Mesenchymal stem cell (in vitro differentiated cells and primary cell): Measurements from ENCODE around the gene USP40. TPM values are rescaled to one million over a fixed set of nuclear protein-coding genes. Genes with fewer than 3 reads are reported as not detected.

Experiments used
- DNase-seq: peaks from one replicate; pipeline ENCODE4 v3.0.0-alpha.2; 2013
- H2AFZ ChIP-seq: one replicate; pipeline ENCODE4 v1.6.1; 2013; ENCODE audit warnings: low read depth, mild to moderate bottlenecking, control low read depth, inconsistent platforms, low read length, moderate library complexity
- H2AK5ac ChIP-seq: 2 replicates; pipeline ENCODE4 v1.6.1; 2013; ENCODE audit warnings: low read length, moderate library complexity, mild to moderate bottlenecking, inconsistent platforms; ENCODE audit not compliant: severe bottlenecking
- H2BK120ac ChIP-seq: one replicate; pipeline ENCODE4 v1.6.1; 2013; ENCODE audit warnings: low read depth, mild to moderate bottlenecking, inconsistent platforms, low read length, moderate library complexity
- H2BK12ac ChIP-seq, 2 experiments: one replicate each; pipeline ENCODE4 v1.6.1; 2013; ENCODE audit warnings: inconsistent platforms in 2 of 2, low read length in 2 of 2, mild to moderate bottlenecking in 2 of 2, moderate library complexity in 2 of 2, control low read depth in 1 of 2
- H2BK15ac ChIP-seq: one replicate; pipeline ENCODE4 v1.6.1; 2013; ENCODE audit warnings: mild to moderate bottlenecking, low read depth, inconsistent platforms; ENCODE audit not compliant: poor library complexity, severe bottlenecking
- H2BK5ac ChIP-seq: 2 replicates; pipeline ENCODE4 v1.6.1; 2013; ENCODE audit warnings: low read depth, mild to moderate bottlenecking, low read length, control low read depth, inconsistent platforms; ENCODE audit not compliant: poor library complexity, severe bottlenecking
- H3K14ac ChIP-seq, 2 experiments: one replicate each; pipeline ENCODE4 v1.6.1; 2013; ENCODE audit warnings: inconsistent platforms in 2 of 2, low read length in 2 of 2, control low read depth in 1 of 2, mild to moderate bottlenecking in 1 of 2, moderate library complexity in 1 of 2
- H3K18ac ChIP-seq, 2 experiments: one replicate each; pipeline ENCODE4 v1.6.1; 2013; ENCODE audit warnings: inconsistent platforms in 2 of 2, low read length in 2 of 2, control low read depth in 1 of 2, low read depth in 1 of 2, mild to moderate bottlenecking in 1 of 2
- H3K23ac ChIP-seq, 2 experiments: one replicate each; pipeline ENCODE4 v1.6.1; 2013; ENCODE audit warnings: inconsistent platforms in 2 of 2, low read length in 2 of 2, mild to moderate bottlenecking in 2 of 2, moderate library complexity in 2 of 2, control low read depth in 1 of 2
- H3K27ac ChIP-seq: 2 replicates; pipeline ENCODE4 v1.5.1; 2013; ENCODE audit warnings: mild to moderate bottlenecking, moderate library complexity, low read length, control low read depth, inconsistent platforms; ENCODE audit not compliant: poor library complexity, severe bottlenecking
- H3K27me3 ChIP-seq, 2 experiments: 2 replicates each; pipeline versions ENCODE4 v1.6.1 to v1.7.0; 2013; ENCODE audit warnings: low read length in 2 of 2, mild to moderate bottlenecking in 2 of 2, moderate library complexity in 2 of 2, control low read depth in 1 of 2, inconsistent platforms in 1 of 2; ENCODE audit not compliant: control insufficient read depth in 1 of 2, insufficient read depth in 1 of 2
- H3K36me3 ChIP-seq, 2 experiments: 2 replicates each; pipeline versions ENCODE4 v1.6.1 to v1.7.0; 2013; ENCODE audit warnings: low read length in 2 of 2, control low read depth in 1 of 2, inconsistent platforms in 1 of 2, low read depth in 1 of 2, mild to moderate bottlenecking in 1 of 2; ENCODE audit not compliant: insufficient read depth in 2 of 2, control insufficient read depth in 1 of 2
- H3K4ac ChIP-seq, 2 experiments: one replicate each; pipeline ENCODE4 v1.6.1; 2013; ENCODE audit warnings: inconsistent platforms in 2 of 2, low read length in 2 of 2, mild to moderate bottlenecking in 2 of 2, moderate library complexity in 2 of 2, control low read depth in 1 of 2, low read depth in 1 of 2
- H3K4me1 ChIP-seq: 2 replicates; pipeline ENCODE4 v1.6.1; 2013; ENCODE audit warnings: low read depth, low read length, control low read depth; ENCODE audit not compliant: control insufficient read depth, insufficient read depth
- H3K4me2 ChIP-seq: 2 replicates; pipeline ENCODE4 v1.6.1; 2013; ENCODE audit warnings: low read length, mild to moderate bottlenecking, inconsistent platforms; ENCODE audit not compliant: poor library complexity, severe bottlenecking
- H3K4me3 ChIP-seq, 2 experiments: 2 replicates each; pipeline versions ENCODE4 v1.5.1 to v1.7.0; 2013; ENCODE audit warnings: low read length in 2 of 2, mild to moderate bottlenecking in 2 of 2, control low read depth in 1 of 2, low read depth in 1 of 2; ENCODE audit not compliant: insufficient read depth in 1 of 2
- H3K79me1 ChIP-seq: replicated peaks from 2 replicates; pipeline ENCODE4 v1.6.1; 2013; ENCODE audit warnings: mild to moderate bottlenecking, control low read depth, low read length, inconsistent platforms; ENCODE audit not compliant: poor library complexity, severe bottlenecking
- H3K9ac ChIP-seq: 2 replicates; pipeline ENCODE4 v1.7.0; 2013; ENCODE audit warnings: mild to moderate bottlenecking, low read length, moderate library complexity
- H3K9me3 ChIP-seq: 2 replicates; pipeline ENCODE4 v1.7.0; 2013; ENCODE audit warnings: mild to moderate bottlenecking, low read length; ENCODE audit not compliant: control insufficient read depth
- H4K8ac ChIP-seq: one replicate; pipeline ENCODE4 v1.6.1; 2013; ENCODE audit warnings: inconsistent platforms, mild to moderate bottlenecking, low read length, moderate library complexity
- H4K91ac ChIP-seq: one replicate; pipeline ENCODE4 v1.6.1; 2013; ENCODE audit warnings: mild to moderate bottlenecking, low read length, inconsistent platforms
- WGBS: methylation state at CpG from one replicate; pipeline ENCODE4 v1.1.7; 2013; ENCODE audit warnings: mixed read lengths; 5-methylcytosine and 5-hydroxymethylcytosine counted together
- polyA plus RNA-seq, 2 experiments: library from polyadenylated mRNA; stranded (reverse); fragments of 200-250 nt; gene quantifications; one replicate each; pipeline ENCODE4 v1.2.3, GENCODE V29; 2013

USP40 gene
- 17.6 TPM for polyA plus RNA-seq (2013, experiment 1 of 2)
- polyA plus RNA-seq (2013, experiment 2 of 2): 17.9 TPM

- H4K8ac ChIP-seq: peak within 1 kb of the TSS; percentile 98
- H3K4me1 ChIP-seq: peaks cover 1% of the 10 kb centered on the region
- H4K91ac ChIP-seq: peak within 1 kb of the TSS; percentile 98
- H3K23ac ChIP-seq: peak within 1 kb of the TSS; percentile 92 to 97
- WGBS: under 1% methylated on average over 43 of the region's 51 CpGs
- peak within 1 kb of the TSS; percentile 96 to 99 for H3K4ac ChIP-seq
- H3K27me3 ChIP-seq: peaks cover 0 to 1% of the 10 kb centered on the region in 2 experiments
- peak within 1 kb of the TSS; percentile 100 for H3K14ac ChIP-seq
- peak within 1 kb of the TSS; percentile 90 for H2AK5ac ChIP-seq
- H2BK12ac ChIP-seq: peak within 1 kb of the TSS; percentile 59 to 77
- peak within 1 kb of the TSS; percentile 95 for H3K27ac ChIP-seq
- peak within 1 kb of the TSS; percentile 100 for H2BK15ac ChIP-seq
- H3K9ac ChIP-seq: peak within 1 kb of the TSS; percentile 99
- no peaks in the 10 kb centered on the region for H3K9me3 ChIP-seq
- peak; percentile 90 for DNase-seq
- peak within 1 kb of the TSS; percentile 92 to 98 for H3K4me3 ChIP-seq
- H3K36me3 ChIP-seq: peaks cover 0 to 11% of the 10 kb centered on the region in 2 experiments
- peak within 1 kb of the TSS; percentile 68 for H3K4me2 ChIP-seq
- peak within 1 kb of the TSS; percentile 93 to 100 for H3K18ac ChIP-seq
- H3K79me1 ChIP-seq: peaks cover 13% of the 10 kb centered on the region
- peak within 1 kb of the TSS; percentile 86 for H2BK120ac ChIP-seq
- peak within 1 kb of the TSS; percentile 68 for H2BK5ac ChIP-seq
- H2AFZ ChIP-seq: peak within 1 kb of the TSS; percentile 66
Observed at GRCh38 chr2:233566141-233566956, at the start of gene USP40. USP40 (minus strand) TSS chr2:233566782; CDS start chr2:233565554, 1,228 bp downstream.

- H3K4me2 ChIP-seq: no peak overlapping the region
- no peak overlapping the region for H2BK5ac ChIP-seq
- no peaks in the 10 kb centered on the region for H3K79me1 ChIP-seq
- no peak overlapping the region for H3K23ac ChIP-seq
- no peak for DNase-seq
- H3K27ac ChIP-seq: no peak overlapping the region
- H3K4ac ChIP-seq: no peak overlapping the region
- H2AFZ ChIP-seq: no peak overlapping the region
- H3K27me3 ChIP-seq: no peaks in the 10 kb centered on the region
- H3K18ac ChIP-seq: no peak overlapping the region
- H2BK15ac ChIP-seq: no peak overlapping the region
- H2AK5ac ChIP-seq: no peak overlapping the region
- no peak overlapping the region for H3K4me3 ChIP-seq
- no peaks in the 10 kb centered on the region for H3K4me1 ChIP-seq
- 69% methylated on average over 3 of the region's 4 CpGs for WGBS
- H3K9me3 ChIP-seq: peaks cover 6% of the 10 kb centered on the region
- H3K36me3 ChIP-seq: no peaks in the 10 kb centered on the region
- no peak overlapping the region for H3K14ac ChIP-seq
- H2BK120ac ChIP-seq: no peak overlapping the region
- H4K8ac ChIP-seq: no peak overlapping the region
- H4K91ac ChIP-seq: no peak overlapping the region
- H2BK12ac ChIP-seq: no peak overlapping the region
- no peak overlapping the region for H3K9ac ChIP-seq
Observed at GRCh38 chr2:233611284-233611683, 44.7 kb upstream of the USP40 start.

- Histone ChIP-seq H3K9ac (no peak overlapping the region), H3K4me3 (no peak overlapping the region), H2BK12ac (no peak overlapping the region), H3K14ac (no peak overlapping the region), H3K36me3 (no peaks in the 10 kb centered on the region), H3K18ac (no peak overlapping the region), H3K23ac (no peak overlapping the region), H4K8ac (no peak overlapping the region), H2BK15ac (no peak overlapping the region), H3K4me2 (no peak overlapping the region), H3K27ac (no peak overlapping the region), H3K27me3 (peaks cover 0 to 12% of the 10 kb centered on the region in 2 experiments), H2AK5ac (no peak overlapping the region), H3K4ac (no peak overlapping the region), H4K91ac (no peak overlapping the region), H2AFZ (no peak overlapping the region), H2BK120ac (no peak overlapping the region), H3K9me3 (peaks cover 3% of the 10 kb centered on the region), H3K79me1 (no peaks in the 10 kb centered on the region), H3K4me1 (no peaks in the 10 kb centered on the region), H2BK5ac (no peak overlapping the region)
- no peak for DNase-seq
- WGBS: 76% methylated on average over 1 of the region's 1 CpG
Observed at GRCh38 chr2:233605680-233606079, 39.1 kb upstream of the USP40 start.

DNA sequence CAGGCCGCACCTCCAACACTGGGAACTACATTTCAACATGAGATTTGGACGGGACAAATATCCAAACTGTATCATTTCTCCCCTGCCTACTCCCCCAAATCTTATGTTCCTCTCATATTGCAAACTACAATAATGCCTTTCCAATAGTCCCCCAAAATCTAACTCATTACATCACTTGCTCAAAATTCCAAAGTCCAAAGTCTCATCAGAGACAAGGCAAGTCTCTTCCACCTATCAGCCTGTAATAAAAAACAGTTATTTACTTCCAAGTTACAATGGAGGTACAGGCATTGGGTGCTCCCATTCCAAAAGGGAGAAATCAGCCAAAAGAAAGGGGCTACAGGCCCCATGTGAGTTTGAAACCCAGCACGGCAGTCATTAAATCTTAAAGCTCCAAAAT is 38.2 kb upstream of the USP40 start:
- Histone ChIP-seq H3K4me3 (no peak overlapping the region), H3K27me3 (peaks cover 0 to 12% of the 10 kb centered on the region in 2 experiments), H3K79me1 (no peaks in the 10 kb centered on the region), H3K27ac (no peak overlapping the region), H2AK5ac (no peak overlapping the region), H3K9me3 (no peaks in the 10 kb centered on the region), H3K18ac (no peak overlapping the region), H3K4ac (no peak overlapping the region), H3K14ac (no peak overlapping the region), H2BK5ac (no peak overlapping the region), H3K23ac (no peak overlapping the region), H2BK12ac (no peak overlapping the region), H3K4me1 (no peaks in the 10 kb centered on the region), H4K91ac (no peak overlapping the region), H3K36me3 (no peaks in the 10 kb centered on the region), H2BK15ac (no peak overlapping the region), H4K8ac (no peak overlapping the region), H2BK120ac (no peak overlapping the region), H3K4me2 (no peak overlapping the region), H2AFZ (no peak overlapping the region), H3K9ac (no peak overlapping the region)
- 70% methylated on average over 3 of the region's 3 CpGs for WGBS
- DNase-seq: no peak
